Lower lobe of right lung (tissue), 2 donors: Measurements from ENCODE around the gene TMA7. TPM values are rescaled to one million over a fixed set of nuclear protein-coding genes. Genes with fewer than 3 reads are reported as not detected.

Experiments
- ATAC-seq, 2 donors: fragments of 200-7000 bp; cut with Tn5 transposase; one replicate each; pipeline ENCODE4 v1.9.1; 2020 to 2022; ENCODE audit warnings: mild to moderate bottlenecking in 2 of 2, moderate library complexity in 2 of 2
- DNase-seq: peaks from one replicate; pipeline ENCODE4 v3.0.0-alpha.2; 2020
- H3K27ac ChIP-seq: fragments of 200-600 bp; one replicate; pipeline ENCODE4 v1.8.0; 2022
- H3K27me3 ChIP-seq: fragments of 200-600 bp; one replicate; pipeline ENCODE4 v1.8.0; 2022; ENCODE audit warnings: low read depth
- H3K36me3 ChIP-seq: fragments of 200-600 bp; one replicate; pipeline ENCODE4 v1.8.0; 2022; ENCODE audit warnings: mild to moderate bottlenecking
- H3K4me1 ChIP-seq: fragments of 200-600 bp; one replicate; pipeline ENCODE4 v1.8.0; 2022
- H3K4me3 ChIP-seq: fragments of 200-600 bp; one replicate; pipeline ENCODE4 v1.8.0; 2022; ENCODE audit warnings: mild to moderate bottlenecking
- H3K9me3 ChIP-seq: fragments of 200-600 bp; one replicate; pipeline ENCODE4 v1.8.0; 2022
- CTCF ChIP-seq: fragments of 200-600 bp; IDR thresholded peaks from one replicate; pipeline ENCODE4 v1.8.0; 2022; ENCODE audit warnings: antibody characterized with exemption, mild to moderate bottlenecking
- intact Hi-C: fragments of 100-400 bp; cut with DNase I; formaldehyde crosslinking; loops from one replicate; pipeline ENCODE4 v1.11.0; 2022
- total RNA-seq: library from RNA; stranded (reverse); fragmentation: NEBNext Ultra II Directional; extraction: Animal tissue kit (Norgen Biotek cat#: 25700); gene quantifications from one replicate; pipeline ENCODE4 v1.2.1, GENCODE V29; 2021
- donor health status: DM: no; HTN: yes; CAD: no; lungs with severe emphysema.

Gene TMA7
- total RNA-seq, 1 donor from 2014 or later = 153 TPM

- H3K36me3 ChIP-seq = peaks cover 66% of the 10 kb centered on the region
- DNase-seq = no peak
- intact Hi-C loops = no loop called here
Observed at GRCh38 chr3:48420561-48420960, 19.5 kb upstream of the TMA7 start.

GRCh38 chr3:48422272-48422671, 17.8 kb upstream of the TMA7 start:
- Histone ChIP-seq H3K36me3 (peaks cover 49% of the 10 kb centered on the region), H3K4me1 (peaks cover 23% of the 10 kb centered on the region), H3K27me3 (no peaks in the 10 kb centered on the region), H3K27ac (no peak overlapping the region), H3K4me3 (no peak overlapping the region), H3K9me3 (no peaks in the 10 kb centered on the region)
- no peak for DNase-seq
- intact Hi-C loops = no loop called here
- ATAC-seq = no peak
- no peak for TF ChIP-seq CTCF

More at GRCh38 chr3:48420561-48420960, 19.5 kb upstream of the TMA7 start:
- TF ChIP-seq CTCF = no peak
- no peak for ATAC-seq
- Histone ChIP-seq H3K9me3 (no peaks in the 10 kb centered on the region), H3K27me3 (no peaks in the 10 kb centered on the region), H3K27ac (no peak overlapping the region), H3K4me1 (peaks cover 7% of the 10 kb centered on the region), H3K4me3 (no peak overlapping the region)

- no peak for TF ChIP-seq CTCF
- ATAC-seq = no peak
- H3K4me1 ChIP-seq = peaks cover 27% of the 10 kb centered on the region
Observed at GRCh38 chr3:48422681-48423080, 17.4 kb upstream of the TMA7 start.

GRCh38 chr3:48423241-48423882, 16.7 kb upstream of the TMA7 start:
- Histone ChIP-seq H3K4me3 (no peak overlapping the region), H3K27me3 (no peaks in the 10 kb centered on the region), H3K4me1 (peaks cover 34% of the 10 kb centered on the region), H3K27ac (no peak overlapping the region), H3K36me3 (peaks cover 38% of the 10 kb centered on the region), H3K9me3 (no peaks in the 10 kb centered on the region)
- intact Hi-C loops = no loop called here
- TF ChIP-seq CTCF = no peak
- DNase-seq (no peak), ATAC-seq (no peak)

More at GRCh38 chr3:48422681-48423080, 17.4 kb upstream of the TMA7 start:
- no peak overlapping the region for H3K4me3 ChIP-seq
- no peak for DNase-seq
- intact Hi-C loops = no loop called here
- H3K27me3 ChIP-seq = no peaks in the 10 kb centered on the region
- no peak overlapping the region for H3K27ac ChIP-seq
- peaks cover 45% of the 10 kb centered on the region for H3K36me3 ChIP-seq
- H3K9me3 ChIP-seq = no peaks in the 10 kb centered on the region

GRCh38 chr3:48423883-48424695, 16.0 kb upstream of the TMA7 start:
- ATAC-seq (no peak), DNase-seq (no peak)
- H3K27me3 ChIP-seq = no peaks in the 10 kb centered on the region
- H3K4me1 ChIP-seq = peaks cover 39% of the 10 kb centered on the region
- no peak overlapping the region for H3K4me3 ChIP-seq
- no peak for TF ChIP-seq CTCF
- H3K27ac ChIP-seq = no peak overlapping the region
- intact Hi-C loops = no loop called here
- H3K9me3 ChIP-seq = no peaks in the 10 kb centered on the region
- peaks cover 31% of the 10 kb centered on the region for H3K36me3 ChIP-seq
